D721Med (cell line): Measurements from ENCODE around the gene UCN.

Experiments used
- DNase-seq: peaks from one replicate; pipeline ENCODE4 v3.0.0; 2011; ENCODE audit warnings: low spot score; ENCODE audit not compliant: insufficient read length
- FAIRE-seq: peaks from 2 replicates; lab custom pipeline; 2011; peaks lifted over from hg19 to GRCh38; lab: Jason Lieb, UNC
- CTCF ChIP-seq: IDR thresholded peaks from 2 replicates; pipeline ENCODE4 v1.5.1; 2012; ENCODE audit warnings: mild to moderate bottlenecking, control low read depth; ENCODE audit not compliant: insufficient read depth; ENCODE audit errors: missing control alignments

Gene UCN

GRCh38 chr2:27296481-27296880 lies 11.8 kb downstream of the UCN start:
- FAIRE-seq, result no peak

GRCh38 chr2:27294928-27295327 lies 13.3 kb downstream of the UCN start:
- FAIRE-seq (no peak), DNase-seq (no peak)
- TF ChIP-seq CTCF, result no peak

More at GRCh38 chr2:27296481-27296880, 11.8 kb downstream of the UCN start:
- TF ChIP-seq CTCF, result no peak
- DNase-seq, result no peak

- FAIRE-seq, result no peak
- no peak for DNase-seq
- no peak for TF ChIP-seq CTCF
Observed at GRCh38 chr2:27291865-27292264, 16.4 kb downstream of the UCN start.

- no peak for TF ChIP-seq CTCF
- no peak for DNase-seq
- FAIRE-seq, result no peak
Observed at GRCh38 chr2:27290549-27290948, 17.7 kb downstream of the UCN start.

GRCh38 chr2:27288610-27289009 lies 19.6 kb downstream of the UCN start:
- FAIRE-seq, result no peak
- TF ChIP-seq CTCF, result no peak

GRCh38 chr2:27285481-27285880 lies 22.8 kb downstream of the UCN start:
- FAIRE-seq, result no peak
- no peak for TF ChIP-seq CTCF
- DNase-seq, result no peak

More at GRCh38 chr2:27288610-27289009, 19.6 kb downstream of the UCN start:
- DNase-seq, result no peak

- TF ChIP-seq CTCF, result no peak
- DNase-seq (no peak), FAIRE-seq (no peak)
Observed at GRCh38 chr2:27284996-27285395, 23.2 kb downstream of the UCN start.
